ENCODE measurements around the gene CYP2C8.

DNA sequence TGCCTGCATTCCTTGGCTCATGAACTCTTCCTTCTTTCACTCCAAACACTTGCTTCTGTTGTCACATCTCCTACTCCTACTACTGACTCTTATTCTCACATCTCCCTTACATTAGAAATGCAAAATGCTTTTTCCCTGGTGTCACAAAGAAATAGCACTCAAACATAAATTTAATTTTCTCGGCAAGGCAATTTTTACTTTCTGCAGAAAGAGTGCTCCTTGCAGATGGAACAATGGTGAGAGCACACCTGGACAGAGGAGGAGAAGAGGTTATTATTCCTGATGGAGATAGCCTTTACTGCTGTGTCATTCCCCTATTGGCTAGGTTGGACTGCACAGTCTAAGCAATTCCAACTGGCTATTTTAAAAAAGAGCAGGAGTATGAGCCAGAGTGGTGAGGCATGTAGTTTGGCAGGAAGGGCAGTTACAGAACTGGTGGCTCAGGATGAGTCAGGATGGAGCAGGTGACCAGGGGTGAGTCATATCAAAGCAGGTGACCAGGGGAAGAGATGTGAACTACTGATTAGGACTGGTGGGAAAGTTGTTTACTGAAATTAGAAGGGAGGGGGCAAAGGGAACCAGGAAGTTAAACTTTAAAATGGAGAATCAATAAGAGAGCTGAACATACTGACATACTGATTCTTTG, 77.9 kb downstream of the CYP2C8 start:
- TF ChIP-seq, protein P1, sequence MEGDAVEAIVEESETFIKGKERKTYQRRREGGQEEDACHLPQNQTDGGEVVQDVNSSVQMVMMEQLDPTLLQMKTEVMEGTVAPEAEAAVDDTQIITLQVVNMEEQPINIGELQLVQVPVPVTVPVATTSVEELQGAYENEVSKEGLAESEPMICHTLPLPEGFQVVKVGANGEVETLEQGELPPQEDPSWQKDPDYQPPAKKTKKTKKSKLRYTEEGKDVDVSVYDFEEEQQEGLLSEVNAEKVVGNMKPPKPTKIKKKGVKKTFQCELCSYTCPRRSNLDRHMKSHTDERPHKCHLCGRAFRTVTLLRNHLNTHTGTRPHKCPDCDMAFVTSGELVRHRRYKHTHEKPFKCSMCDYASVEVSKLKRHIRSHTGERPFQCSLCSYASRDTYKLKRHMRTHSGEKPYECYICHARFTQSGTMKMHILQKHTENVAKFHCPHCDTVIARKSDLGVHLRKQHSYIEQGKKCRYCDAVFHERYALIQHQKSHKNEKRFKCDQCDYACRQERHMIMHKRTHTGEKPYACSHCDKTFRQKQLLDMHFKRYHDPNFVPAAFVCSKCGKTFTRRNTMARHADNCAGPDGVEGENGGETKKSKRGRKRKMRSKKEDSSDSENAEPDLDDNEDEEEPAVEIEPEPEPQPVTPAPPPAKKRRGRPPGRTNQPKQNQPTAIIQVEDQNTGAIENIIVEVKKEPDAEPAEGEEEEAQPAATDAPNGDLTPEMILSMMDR (IDR thresholded peaks at IDR 0.05; ENCODE audit: poor library complexity): no peak
- TF ChIP-seq EZH2 (IDR thresholded peaks at IDR 0.05; ENCODE audit: borderline replicate concordance): no peak
